ENCODE results near the gene SLC12A6.
"Not testable (repeated sequence)": the region's sequence is repeated elsewhere in the genome, so short reads cannot be mapped to it uniquely, and the experiment has no call there.

The SLC12A6 gene

DNA sequence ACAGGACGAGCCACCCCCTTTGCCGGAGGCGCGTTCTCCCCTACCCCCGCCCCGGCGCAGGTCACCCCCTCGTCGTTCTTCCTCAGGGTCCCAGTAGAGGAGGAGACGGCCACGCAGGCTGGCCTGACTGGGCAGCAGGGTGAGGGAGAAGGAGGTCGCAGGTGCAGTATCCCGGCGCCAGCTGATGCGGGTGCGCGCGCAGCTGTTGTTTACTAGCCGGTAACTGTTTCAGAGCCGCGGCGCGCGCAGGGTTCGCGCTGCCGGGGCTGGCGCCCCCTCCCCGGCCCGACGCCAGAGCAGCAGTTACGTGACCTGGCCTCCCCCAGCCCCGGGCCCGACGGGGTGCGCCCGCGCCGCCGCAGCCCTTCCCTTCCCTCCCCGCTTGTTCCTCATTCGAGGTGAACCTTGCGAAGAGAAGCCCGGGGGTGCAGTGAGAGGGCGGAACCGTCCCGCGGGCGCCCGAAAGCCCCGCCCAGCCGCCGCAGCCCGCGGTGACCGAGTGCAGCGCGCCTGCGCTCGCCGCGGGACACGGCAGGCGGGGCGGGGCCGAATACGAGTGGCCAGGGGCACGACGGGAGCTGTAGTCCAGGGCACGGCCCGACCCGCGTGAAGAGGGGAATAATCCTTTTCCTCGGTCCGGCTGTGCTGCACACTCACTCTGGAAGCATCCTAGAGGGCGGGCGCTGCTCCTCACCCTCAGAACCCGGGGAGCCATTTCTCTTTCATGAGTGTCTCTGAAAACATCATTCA, at the start of gene SLC12A6:
TSS of gene SLC12A6 (minus strand) at position 225 of the 750 bp plus-strand sequence. CDS start 1,101 bp downstream, outside the sequence.
- peak; percentile 44 to 98 (median 84) for DNase-seq

DNA sequence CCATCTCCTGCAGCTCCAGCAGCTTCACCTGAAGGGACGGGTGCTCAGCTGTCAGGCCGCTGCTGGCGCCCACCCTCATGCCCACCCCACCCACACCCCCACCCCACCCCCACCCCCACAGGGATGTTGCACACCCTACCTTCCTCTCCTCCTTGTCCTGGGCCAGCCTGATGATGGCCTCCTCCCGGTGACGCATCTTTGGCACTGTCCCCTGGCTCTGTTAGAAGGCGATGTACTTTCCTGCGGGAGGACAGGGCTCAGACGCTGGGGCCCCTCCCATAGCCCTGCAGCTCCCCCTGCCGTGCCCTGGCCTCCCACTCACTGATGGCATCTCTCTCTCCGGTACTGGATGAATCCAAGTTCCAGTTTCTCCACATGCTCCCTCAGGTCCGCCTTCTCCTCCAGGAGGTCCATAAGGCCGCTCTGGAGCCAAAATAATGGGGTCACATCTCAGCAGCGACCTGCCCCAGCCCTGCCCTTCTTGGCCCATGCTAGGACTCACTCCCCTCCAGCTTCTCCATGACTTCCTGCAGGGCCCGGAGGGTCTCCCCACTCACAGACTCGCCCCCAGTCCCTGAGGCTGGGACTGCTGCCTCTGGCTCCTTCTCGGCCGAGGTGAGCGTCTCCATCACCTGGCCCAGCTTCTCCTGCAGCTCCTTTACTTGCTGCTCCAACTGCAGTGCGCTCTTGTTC, 44.4 kb upstream of the SLC12A6 start:
- DNase-seq, result not testable (repeated sequence)

DNA sequence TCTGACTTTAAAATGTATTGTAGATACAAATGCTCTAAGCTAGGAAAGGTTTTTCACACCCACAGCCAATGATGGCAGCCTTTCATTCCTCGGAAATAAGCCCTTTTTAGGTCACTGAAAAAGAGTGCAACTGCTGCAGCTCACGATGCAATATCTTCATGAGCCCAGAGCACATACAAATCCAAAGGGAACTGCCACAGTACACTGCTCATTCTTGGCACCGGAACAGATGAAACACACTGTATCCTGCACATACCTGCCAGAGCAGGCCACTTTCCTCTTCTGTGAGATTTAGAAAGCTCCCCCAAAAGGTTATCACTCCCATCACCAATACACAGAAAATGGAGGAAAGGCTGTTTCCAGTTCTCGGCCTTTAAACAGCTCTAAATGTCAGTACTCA, 42.9 kb upstream of the SLC12A6 start:
- DNase-seq, result not testable (repeated sequence)

DNA sequence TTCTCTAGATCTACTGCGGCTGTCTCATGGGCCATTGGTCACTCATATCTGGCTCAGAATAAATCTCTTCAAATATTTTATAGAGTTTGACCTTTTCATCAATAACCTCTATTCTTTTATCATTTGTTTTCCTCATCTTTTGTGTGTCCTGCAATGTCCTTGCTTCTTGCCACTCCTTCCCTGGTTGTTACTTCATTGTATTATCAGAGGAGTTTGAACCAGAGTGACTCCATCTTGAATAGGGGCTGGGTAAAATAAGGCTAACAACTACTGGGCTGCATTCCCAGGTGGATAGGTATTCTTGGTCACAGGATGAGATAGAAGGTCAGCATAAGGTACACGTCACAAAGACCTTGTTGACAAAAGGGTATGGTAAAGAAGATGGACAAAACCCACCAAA, 39.3 kb upstream of the SLC12A6 start:
- no peak for DNase-seq

DNA sequence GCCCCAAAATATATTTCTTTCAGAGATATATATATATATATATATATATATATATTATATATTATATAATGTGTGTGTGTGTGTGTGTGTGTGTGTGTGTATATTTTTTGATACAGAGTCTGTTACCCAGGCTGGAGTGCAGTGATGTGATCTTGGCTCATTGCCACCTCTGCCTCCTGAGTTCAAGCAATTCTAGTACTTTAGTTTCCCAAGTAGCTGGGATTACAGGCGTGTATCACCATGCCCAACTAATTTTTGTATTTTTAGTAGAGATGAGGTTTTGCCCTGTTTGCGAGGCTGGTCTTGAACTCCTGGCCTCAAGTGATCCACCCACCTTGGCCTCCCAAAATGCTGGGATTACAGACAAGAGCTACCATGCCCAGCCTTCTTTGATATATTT, 38.0 kb upstream of the SLC12A6 start:
- not testable (repeated sequence) for DNase-seq

DNA sequence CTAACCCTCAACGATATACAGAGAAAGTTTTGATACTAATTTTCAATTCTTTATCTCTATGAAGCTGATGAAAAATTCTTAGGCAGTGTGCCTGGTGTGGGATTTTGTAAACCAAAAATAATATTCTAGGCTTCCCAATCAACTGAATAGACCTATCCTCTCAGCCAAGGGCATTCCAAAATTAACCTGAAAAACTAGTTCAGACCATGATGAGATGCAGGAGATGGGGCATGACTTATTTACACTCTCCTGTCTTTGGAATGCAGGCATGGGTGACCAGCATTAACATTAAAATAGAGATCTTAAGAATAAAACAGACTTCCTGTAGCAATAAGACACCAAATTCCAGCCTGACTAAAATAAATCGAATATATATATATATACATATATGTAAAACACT, 37.2 kb upstream of the SLC12A6 start:
- DNase-seq, result no peak

DNA sequence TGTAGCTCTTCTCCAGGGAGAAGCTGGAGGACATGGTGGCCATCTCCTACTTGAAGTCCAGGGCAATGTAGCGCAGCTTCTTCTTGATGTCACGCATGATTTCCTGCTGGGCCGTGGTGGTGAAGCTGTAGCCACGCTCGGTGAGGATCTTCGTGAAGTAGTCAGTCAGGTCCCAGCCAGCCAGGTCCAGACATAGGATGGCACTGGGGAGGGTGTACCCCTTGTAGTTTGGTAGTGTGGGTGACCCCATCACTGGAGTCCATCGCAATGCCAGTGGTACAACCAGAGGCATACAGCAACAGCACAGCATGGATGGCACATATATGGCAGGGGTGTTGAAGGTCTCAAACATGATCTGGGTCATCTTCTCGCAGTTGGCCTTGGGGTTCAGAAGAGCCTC, 36.4 kb upstream of the SLC12A6 start:
- DNase-seq, result no peak

DNA sequence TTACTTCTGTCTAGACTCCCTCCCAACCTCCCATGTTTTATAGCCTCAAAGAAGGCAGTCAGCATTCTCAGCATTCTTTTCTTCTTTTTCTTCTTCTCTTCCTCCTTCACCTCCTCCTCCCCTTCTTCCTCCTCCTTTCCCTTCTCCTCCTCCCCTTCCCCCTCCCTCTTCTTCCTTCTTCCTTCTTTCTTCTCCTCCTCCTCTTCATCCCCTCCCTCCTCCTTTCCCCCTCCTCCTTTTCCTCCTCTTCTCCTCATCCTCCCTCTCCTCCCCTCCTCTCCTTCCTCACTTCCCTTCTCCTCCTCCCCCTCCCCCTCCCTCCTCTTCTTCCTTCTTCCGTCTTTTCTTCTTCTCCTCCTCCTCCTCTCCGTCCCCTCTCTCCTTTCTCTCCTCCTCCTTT, 33.1 kb upstream of the SLC12A6 start:
- no peak for DNase-seq

DNA sequence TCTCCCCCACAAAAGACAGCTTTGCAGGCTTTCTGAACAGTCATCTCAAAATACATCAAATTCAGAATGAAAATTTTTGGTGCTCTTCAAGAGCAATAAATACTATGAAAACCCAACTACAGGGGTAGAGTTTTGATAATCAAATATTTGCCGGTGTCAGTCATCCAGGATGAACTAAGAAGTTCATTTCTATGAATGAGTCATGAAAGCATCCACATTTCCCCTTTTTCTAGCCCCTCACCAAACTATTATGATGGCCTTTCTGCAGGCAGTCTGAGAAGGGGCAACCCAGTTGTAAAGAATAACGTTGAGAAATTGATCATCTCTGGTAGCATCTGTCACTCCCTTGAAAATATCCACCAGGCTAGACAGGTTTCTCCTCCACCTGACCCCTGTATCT, 32.5 kb upstream of the SLC12A6 start:
- DNase-seq, result no peak

DNA sequence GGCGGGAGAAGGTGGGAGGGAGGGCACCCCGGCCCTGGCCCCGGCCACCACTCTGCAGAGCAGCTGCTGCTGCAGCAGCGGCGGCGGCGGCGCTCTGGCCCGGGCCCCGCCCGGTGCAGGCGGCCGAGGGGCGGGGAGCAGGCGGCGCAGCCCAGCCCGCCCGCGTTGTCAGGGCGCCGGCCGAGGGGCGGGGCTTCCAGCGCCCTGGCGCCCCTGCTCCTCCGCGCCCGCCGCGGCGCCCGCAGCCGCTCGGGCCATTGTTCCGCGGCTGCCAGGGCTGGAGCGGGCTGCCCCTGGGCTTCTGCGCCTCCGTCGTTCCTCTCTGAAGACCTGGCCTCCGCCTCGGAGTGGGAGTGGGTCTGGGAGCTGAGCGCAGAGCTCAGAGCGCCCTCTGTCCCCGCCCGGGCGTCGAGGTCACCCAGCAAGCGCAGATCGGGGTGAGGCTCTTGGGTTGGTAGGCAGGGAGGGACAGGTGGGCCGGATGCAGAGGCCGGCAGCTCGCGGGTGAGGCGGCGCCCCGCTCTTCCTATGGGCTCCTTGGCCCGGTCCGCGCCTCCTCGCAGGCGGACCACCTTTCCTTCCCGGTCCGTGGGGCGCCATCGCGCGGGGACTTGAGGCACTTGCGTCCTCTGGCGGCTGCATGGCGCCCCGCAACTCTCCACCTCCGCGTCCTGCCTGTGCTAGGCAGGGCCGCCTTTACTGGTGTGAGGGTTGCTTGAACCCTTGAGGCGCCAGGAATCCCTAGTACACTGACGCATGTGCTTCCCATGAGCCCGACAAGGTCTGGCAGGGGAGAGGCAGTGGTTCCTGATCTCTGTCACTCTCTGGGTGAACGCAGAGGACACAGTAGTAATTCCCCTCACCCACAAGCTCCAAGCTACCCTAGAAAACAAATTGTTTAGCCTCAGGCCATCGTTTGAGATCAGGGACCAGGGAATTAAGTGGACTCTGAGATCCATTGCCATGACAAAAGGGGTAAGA, 29.8 kb upstream of the SLC12A6 start, which contains the start of gene LPCAT4:
TSS of gene LPCAT4 (minus strand) at position 96 of the 981 bp plus-strand sequence. CDS start 96 bp downstream, outside the sequence.
- DNase-seq, result peak in 55 of 56 donors; percentile 34 to 90 (median 76)

DNA sequence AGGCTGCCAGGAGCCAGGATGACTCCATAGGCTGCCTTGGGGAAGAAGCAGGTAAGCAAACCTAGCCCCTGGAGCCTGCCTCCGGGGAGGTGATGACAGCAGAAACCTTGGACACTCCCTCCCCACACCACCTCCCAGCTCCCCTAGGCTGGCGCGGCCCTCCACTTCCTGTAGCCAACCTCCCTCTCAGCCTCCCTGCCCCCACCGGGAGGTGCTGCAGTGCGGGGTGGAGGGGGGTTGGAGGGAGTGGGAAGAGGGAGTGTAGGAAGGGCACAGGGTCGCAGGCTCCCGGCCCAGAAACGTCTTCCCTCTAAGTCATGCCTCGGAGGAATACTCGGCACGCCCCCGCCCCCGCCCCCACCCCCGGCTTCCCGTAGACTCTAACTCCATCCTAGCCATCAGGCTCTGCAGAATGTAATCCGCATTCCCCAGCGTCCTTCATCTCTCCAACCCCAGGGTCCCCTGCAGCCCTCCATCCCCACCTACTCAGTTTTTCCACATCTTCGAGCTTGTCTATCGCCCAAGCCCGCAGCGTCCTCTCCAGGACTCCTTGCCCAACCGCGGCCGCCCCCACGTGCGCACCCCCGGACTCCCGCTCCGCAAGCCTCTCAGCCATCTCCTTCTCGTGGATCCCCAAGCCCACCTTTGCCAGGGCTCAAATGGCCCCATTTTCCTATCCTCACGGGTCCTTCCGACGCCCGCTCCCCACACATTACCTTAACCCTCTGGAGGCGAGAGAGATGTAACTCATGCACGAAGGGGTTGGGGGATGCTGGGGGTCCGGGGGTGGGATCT, 28.9 kb upstream of the SLC12A6 start:
- DNase-seq, result peak in 40 of 56 donors; percentile 6 to 63 (median 36)

DNA sequence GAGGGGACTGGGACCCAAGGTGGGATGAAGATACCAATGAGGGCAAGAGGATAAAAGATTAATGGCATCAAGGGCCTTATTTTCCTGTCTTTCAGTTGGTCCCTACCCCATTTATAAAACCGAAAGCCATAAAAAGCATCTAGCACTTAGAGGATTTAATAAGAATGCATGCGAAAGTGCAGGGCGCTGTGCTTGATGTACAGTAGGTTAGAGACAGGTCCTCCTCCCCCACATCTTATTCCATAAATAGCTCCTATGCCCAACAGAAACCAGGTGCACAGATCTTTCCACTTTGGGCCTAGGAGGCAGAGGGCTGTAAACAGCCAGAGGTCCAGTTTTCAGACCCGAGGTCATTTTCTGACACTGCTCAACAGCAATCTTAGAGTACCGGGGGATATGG, 28.3 kb upstream of the SLC12A6 start:
- peak in 2 of 56 donors; percentile 31 to 35 for DNase-seq

DNA sequence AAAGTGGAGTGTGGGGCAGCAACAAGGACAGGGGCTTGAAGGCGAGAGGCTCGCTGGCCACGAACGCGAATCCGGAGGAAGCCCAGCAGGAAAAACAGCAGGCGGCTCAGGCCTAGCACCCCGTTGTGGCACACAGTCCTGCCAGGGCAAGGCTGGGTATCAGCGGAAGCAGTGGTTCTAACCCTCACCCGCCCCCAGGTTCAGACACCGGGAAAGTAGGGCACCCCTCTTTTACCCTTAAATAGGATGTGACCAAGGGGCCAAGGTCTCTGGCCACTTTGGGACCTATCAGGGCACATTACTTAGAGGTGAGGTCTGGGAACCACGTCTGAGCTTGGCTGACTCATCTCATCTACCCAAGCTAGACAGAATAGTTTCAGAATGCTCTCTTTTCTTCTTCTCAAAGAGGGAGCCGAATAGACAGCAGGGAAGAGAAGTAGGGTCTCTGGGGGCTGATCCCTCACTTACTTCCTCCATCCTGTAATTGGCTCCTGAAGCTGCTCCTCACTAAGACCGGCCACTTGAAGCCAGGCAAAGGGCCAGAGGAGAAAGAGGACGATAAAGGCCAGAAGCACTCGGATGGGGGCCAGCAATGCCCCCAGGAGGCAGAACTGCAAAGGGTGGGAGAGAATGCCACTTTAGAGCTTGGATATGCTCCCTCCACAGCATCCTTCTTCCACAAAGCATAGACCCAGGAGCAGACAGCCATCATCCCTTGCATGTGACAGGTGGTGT, 27.7 kb upstream of the SLC12A6 start:
- DNase-seq, result no peak

DNA sequence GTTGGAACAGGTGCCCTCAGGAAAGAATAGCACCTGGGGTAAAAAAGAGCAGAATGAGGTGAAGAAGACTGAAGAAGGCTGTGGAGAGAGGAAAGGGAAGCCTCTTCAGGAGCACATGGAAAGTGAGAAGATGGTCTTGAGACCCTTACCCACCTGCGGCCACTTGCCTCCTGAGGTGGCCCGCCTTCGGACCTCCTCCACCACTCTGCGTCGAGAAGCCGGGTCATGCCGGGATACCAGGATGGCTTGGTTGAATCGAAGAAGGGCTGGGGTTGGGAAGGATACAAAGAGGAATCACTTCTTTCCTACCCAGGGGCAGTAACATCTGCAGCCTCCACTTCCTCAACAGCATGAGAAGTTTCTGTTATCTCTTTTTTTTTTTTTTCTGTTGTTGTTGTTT, 26.5 kb upstream of the SLC12A6 start:
- no peak for DNase-seq

DNA sequence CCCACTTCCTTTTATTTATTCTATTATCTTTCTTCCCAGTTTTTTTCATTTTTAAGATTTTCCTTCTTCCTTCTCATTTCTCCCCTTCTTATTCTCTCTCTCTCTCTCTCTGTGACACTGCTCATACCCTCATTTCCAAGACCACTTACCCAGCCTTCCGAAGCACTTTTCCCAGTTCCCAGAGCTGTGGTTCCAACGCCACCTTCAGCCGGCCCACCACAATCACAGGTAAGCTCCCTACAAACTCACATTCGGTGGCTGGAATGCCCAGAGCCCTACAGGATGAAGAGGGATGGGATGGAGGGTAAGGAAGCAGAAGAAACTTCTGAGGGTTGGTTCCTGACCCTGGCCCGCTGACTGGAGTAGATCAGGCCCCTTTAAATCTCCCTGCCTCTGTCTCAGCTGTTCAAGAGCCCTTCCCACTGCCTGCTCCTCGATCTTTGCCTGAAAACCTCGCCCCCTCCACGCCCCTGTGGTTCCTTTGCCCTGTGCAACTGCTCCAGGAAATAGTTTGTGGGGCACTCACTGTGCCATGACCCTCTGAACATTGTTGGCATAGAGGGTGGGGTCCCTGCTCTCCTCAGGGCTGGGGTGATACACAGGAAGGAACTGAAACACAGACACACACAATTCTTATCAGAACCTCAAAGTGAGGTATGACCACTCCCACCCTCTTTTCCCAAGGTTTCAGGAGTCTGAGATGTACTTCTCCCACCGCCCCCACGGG, 24.6 kb upstream of the SLC12A6 start:
- DNase-seq, result no peak

DNA sequence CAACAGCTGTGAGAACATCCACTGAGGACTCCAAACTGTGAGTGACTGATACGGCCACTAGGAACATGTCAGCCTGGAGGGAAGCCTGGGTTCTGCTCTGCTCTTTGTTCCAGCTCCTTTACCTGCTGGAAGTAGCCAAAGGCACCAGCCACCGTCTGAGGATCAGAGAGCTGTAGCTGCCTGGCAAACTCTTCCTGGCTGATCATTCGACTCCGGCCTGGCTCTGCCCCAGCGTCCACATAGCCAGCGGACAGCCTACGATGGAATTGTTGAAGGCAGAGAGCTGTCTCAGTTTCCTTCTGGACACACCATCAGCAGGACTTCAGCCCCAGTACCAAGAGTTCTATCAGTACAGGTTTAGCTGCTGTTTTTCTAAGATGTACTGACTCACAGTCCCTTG, 23.7 kb upstream of the SLC12A6 start:
- no peak for DNase-seq

DNA sequence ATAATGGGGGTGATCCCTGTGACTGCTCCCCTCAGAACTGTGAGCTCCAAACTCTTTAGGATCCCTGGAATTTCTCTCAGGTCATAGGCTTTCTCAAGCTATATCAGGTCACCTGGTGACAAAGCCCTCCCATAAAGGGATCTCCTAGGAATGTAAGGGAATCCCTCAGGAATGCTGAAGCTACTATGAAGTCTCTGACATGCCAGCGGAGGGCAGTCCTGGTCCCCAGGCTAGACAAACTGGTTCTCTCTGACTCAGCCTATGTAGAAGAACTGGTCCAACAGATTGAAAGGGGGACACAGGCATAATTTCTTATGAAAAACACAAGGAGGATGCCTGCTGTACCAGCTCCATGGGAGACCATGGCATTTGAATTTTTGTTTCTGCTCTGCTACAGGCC, 22.7 kb upstream of the SLC12A6 start:
- no peak for DNase-seq

DNA sequence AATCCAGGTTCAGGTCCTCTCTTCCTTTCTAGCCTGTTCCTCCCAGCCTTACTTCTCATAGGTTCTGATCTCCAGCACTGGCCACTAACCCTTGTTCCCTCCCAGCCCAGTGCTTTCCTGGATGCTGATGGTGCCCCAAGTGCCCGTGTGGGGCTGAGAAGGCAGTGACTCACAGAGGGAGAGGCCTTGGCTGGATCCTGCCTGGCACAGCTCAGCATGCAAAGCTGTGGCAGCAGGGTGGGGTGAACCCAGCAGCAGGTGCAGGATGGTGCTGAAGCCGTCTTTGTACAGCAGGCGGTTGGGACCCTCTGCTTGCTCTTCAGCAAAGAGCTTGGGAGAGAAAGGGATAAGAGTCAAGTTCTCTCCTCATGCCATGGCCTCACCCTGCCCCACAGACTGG, 21.8 kb upstream of the SLC12A6 start:
- no peak for DNase-seq

DNA sequence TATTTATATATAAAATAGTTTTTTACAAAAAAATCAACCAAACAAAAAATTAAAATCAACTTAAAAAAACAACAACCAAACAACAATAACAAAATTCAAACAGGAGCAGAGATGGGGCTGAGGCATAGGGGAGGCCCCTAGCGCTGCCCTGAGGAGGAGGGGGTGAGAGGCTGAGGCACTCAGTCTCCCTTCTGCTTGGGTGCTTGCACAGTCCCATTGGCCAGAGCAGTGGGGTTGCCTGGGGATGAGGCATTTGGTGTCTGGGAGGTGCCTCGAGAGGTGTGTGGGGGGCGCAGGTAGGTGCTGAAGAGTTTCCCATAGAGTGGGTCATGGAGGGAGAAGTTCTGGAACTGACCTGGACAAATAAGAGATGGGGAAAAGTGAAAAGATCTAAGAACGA, 21.4 kb upstream of the SLC12A6 start:
- DNase-seq, result no peak
